Measurements from ENCODE around the gene CLOCK. TPM values are rescaled to one million over a fixed set of nuclear protein-coding genes. Genes with fewer than 3 reads are reported as not detected.

Gene CLOCK
- polyA plus RNA-seq, 1 donor = 17.6 TPM

GRCh38 chr4:55543858-55544257 is 2.9 kb downstream of the CLOCK start:
- DNase-seq (ENCODE audit: low read depth) = no peak

GRCh38 chr4:55540271-55540670 is 6.4 kb downstream of the CLOCK start:
- no peak for DNase-seq (ENCODE audit: low read depth)

- no peak for DNase-seq (ENCODE audit: low read depth)
Observed at GRCh38 chr4:55539658-55540057, 7.1 kb downstream of the CLOCK start.

- no peak for DNase-seq (ENCODE audit: low read depth)
Observed at GRCh38 chr4:55538531-55538930, 8.2 kb downstream of the CLOCK start.

GRCh38 chr4:55534306-55534705 is 12.4 kb downstream of the CLOCK start:
- DNase-seq (ENCODE audit: low read depth) = no peak

- DNase-seq (ENCODE audit: low read depth) = no peak
Observed at GRCh38 chr4:55530691-55531090, 16.0 kb downstream of the CLOCK start.

GRCh38 chr4:55530167-55530566 is 16.5 kb downstream of the CLOCK start:
- no peak for DNase-seq (ENCODE audit: low read depth)

GRCh38 chr4:55528491-55528890 is 18.2 kb downstream of the CLOCK start:
- no peak for DNase-seq (ENCODE audit: low read depth)

GRCh38 chr4:55524844-55525571 is 21.7 kb downstream of the CLOCK start:
- no peak for DNase-seq (ENCODE audit: low read depth)

GRCh38 chr4:55518442-55518841 is 28.3 kb downstream of the CLOCK start:
- DNase-seq (ENCODE audit: low read depth) = no peak

- no peak for DNase-seq (ENCODE audit: low read depth)
Observed at GRCh38 chr4:55517526-55518229, 29.0 kb downstream of the CLOCK start.

GRCh38 chr4:55512922-55513571 is 33.7 kb downstream of the CLOCK start:
- no peak for DNase-seq (ENCODE audit: low read depth)

- no peak for DNase-seq (ENCODE audit: low read depth)
Observed at GRCh38 chr4:55512077-55512476, 34.6 kb downstream of the CLOCK start.

- no peak for DNase-seq (ENCODE audit: low read depth)
Observed at GRCh38 chr4:55510685-55511084, 36.0 kb downstream of the CLOCK start.

- DNase-seq (ENCODE audit: low read depth) = no peak
Observed at GRCh38 chr4:55509266-55509665, 37.4 kb downstream of the CLOCK start.

- DNase-seq (ENCODE audit: low read depth) = no peak
Observed at GRCh38 chr4:55507612-55508011, 39.1 kb downstream of the CLOCK start.

- DNase-seq (ENCODE audit: low read depth) = no peak
Observed at GRCh38 chr4:55503169-55503568, 43.5 kb downstream of the CLOCK start.

- DNase-seq (ENCODE audit: low read depth) = no peak
Observed at GRCh38 chr4:55500072-55500471, 46.6 kb downstream of the CLOCK start.

GRCh38 chr4:55499495-55499894 is 47.2 kb downstream of the CLOCK start:
- no peak for DNase-seq (ENCODE audit: low read depth)

- no peak for DNase-seq (ENCODE audit: low read depth)
Observed at GRCh38 chr4:55498051-55498450, 48.7 kb downstream of the CLOCK start.

GRCh38 chr4:55491486-55491885 is 55.2 kb downstream of the CLOCK start:
- no peak for DNase-seq (ENCODE audit: low read depth)

- DNase-seq (ENCODE audit: low read depth) = no peak
Observed at GRCh38 chr4:55488716-55489115, 58.0 kb downstream of the CLOCK start.

GRCh38 chr4:55485821-55486220 is 60.9 kb downstream of the CLOCK start:
- DNase-seq (ENCODE audit: low read depth) = no peak

Data from forelimb muscle (tissue), 1 donor.